NCI-H2196 treated with DMSO at 0.1 percent for 48 hours (cell line): Measurements from ENCODE around the gene PARP16.
"Not testable (repeated sequence)": the region's sequence is repeated elsewhere in the genome, so short reads cannot be mapped to it uniquely, and the experiment has no call there.

ENCODE experiments used
- DNase-seq: peaks from one replicate; lab custom pipeline; 2025; ENCODE audit not compliant: unreplicated experiment; lab: John Stamatoyannopoulos, UW

Gene PARP16

DNA sequence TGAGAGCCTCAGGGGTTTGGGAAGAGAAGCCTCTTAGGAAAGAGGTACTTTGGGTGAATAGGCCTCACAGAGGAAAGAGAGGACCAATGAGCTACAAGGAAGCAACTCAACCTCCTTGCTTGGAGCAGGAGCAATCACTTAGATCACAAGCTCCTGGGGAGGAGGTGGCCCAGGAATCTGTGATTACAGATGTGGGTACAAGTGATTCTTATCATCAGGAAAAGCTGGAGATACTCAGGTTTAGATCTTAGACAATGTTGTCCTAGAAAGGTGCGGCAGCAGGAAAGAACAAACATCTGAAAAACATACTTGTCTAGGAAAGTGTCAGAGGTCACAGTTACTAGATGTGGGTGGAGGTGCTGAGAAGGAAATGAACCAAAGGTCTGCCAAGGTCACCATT lies 8.2 kb downstream of the PARP16 start:
- DNase-seq: no peak

DNA sequence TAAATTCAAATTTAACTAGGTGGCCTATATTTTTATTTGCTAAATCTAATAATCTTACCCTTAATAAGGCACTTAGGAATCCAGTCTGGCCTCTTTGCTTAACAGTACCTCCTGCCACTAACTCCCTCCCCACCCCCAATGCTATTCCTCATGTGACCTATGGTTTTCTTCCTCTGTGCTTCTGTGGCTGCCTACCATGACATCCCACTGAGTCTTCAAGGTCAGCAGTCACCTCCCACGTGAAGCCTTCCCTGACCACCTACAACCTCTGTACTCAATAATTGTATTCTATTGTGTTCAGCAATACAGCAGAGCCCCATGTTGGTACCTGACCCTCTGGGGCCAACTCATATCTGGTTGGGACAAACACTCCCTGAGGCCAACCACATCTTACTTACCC lies 9.7 kb downstream of the PARP16 start:
- DNase-seq: no peak

DNA sequence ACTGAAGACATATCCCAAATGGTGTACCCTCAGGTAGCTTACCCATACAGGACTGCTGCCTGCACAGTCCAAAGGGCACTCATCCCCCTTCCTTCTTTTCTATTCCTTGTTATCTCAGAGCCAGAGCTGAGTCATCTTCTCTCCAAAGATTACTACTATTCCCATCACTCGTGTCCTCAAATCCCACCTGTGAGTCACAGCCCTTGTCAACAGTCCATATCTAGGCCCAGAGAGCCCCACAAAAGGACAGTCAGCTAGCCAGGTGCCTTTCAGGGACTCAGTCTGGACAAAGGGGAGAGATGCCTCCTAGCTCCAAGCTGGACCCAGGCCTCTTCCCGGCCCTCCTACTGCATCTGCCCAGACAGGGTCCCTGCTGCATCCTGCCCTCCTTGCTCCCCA lies 11.0 kb downstream of the PARP16 start:
- DNase-seq: no peak

DNA sequence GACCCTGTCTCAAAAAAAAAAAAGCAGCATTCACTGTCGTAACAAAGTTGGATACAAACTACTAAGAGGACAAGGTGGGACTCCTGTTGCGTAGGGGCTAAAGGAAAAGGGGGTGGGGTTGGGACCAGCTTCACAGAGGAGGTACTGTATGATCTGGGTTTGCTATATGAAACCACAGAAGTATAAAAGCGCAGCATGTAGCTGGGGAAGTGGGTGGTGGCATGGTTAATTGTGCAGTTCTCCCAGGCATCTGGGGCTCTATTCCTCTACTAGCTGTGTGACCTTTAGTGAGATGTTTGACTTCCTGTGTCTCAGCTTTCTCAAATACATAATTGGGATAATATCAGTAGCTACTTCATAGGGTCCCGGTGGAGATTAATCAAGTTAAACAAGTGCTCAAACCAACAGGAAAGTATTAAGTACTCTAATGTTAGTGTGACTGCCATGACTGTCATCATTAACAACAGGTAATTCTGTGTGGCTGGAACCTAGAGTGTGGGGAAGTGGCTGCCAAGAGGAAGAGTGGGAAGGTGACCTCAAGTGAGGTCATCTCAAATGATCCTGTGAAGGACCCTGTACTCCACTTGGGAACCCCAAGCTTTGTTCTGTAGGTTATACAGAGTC lies 11.5 kb downstream of the PARP16 start:
- no peak for DNase-seq

DNA sequence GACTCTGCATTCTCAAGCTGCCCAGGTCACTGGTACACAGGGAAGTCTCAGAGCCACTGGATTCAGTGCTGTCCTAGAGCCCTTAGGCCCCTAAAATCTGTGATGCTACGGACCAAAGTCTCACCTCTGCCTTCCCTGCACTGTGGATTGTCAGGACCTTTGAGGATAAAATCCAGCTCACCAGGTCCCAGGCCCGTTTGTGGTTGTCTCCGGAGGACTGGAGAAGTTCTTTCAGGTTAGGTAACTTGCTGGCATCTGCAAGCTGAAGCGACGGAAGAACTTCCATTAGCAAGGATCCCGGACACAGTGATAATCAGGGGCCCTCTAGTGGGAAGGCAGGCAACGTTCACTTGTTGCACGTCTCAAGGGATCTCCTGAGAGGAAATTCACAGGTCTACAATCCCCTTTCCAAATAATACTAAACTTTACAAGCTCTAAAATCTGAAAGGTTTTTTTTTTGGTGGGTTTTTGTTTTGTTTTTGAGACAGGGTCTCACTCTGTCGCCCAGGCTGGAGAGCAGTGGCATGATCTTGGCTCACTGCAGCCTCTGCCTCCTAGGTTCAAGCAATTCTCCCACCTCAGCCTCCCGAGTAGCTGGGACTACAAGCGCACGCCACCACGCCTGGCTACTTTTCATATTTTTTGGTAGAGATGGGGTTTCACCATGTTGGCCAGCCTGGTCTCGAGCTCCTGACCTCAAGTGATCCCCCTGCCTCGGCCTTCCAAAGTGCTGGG lies 15.7 kb downstream of the PARP16 start:
- not testable (repeated sequence) for DNase-seq

DNA sequence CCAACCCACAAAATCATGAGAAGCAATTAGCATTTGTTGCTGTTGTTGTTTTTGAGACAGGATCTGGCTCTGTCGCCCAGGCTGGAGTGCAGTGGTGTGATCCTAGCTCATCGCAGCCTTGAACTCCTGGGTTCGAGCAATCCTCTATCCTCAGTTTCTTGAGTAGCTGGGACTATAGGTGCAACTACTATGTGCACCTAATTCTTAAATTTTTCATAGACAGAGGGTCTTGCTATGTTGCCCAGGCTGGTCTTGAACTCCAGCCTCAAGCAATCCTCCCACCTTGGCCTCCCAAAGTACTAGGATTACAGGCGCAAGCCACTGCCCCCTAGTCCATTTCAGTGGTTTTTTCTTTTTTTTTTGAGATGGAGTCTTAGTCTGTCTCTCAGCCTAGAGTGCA lies 18.3 kb downstream of the PARP16 start:
- DNase-seq: no peak

DNA sequence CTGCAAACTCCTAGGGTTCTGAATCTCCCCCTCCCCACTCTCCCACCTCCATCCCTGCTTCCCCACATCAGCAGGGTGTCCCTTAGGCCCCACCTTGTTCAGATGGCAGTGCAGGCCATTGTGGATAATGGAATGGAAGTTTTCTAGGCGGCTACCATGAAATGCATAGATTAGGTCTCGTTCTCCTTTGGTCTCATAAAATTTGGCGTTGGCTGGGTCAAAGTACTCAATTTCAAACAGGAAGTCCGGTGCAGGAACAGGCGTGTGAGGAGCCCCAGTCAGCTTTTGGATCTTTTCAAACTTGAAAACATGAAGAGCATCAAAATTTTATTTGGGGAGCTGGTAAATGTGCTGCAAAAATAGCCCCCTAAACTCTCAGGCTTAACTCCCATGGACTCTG lies 20.2 kb downstream of the PARP16 start:
- DNase-seq: no peak

DNA sequence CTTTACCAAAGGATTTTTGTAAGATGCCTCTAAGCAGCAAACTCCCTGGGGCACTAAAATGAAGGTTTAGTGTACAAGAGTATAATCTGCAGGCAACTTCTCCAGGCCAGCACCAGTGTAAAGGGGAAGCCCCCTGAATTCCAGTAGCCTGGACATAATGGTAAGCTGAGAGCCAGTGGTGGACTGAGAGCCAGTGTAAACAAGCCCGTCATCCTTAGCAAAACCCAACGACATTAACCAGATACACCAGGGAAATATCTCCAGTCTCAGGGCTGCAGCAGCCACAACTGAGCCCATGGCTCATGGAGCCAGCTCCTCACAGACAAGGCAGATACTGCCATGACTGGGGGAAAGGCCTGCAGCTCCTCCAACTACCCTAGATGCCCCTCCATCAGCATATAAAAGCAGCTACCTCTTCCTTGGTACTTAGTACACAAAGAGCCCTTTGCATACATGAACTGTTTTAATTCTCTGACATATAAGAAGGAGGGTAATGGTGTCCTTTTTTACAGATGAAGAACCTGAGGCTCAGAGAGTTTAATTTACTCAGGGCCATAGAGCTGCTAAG lies 21.7 kb downstream of the PARP16 start:
- no peak for DNase-seq

DNA sequence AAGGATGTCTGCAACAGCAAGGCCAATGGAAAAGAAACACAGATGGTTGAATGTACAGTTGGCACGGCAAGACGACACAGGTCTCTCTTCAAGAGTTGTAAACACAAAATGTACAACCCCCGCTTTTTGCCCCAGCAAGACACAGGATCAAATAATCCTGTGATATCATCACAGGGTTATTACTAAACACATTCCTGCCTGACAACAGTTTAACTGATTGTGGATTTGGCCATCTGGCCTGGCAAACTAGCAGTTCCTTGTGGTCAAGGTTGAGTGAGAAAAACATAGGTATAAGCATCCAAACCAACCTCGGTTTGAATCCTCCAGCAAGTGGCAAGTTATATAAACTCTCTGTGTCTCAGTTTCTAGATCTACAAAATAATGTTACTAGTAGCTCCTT lies 23.4 kb downstream of the PARP16 start:
- DNase-seq: no peak

DNA sequence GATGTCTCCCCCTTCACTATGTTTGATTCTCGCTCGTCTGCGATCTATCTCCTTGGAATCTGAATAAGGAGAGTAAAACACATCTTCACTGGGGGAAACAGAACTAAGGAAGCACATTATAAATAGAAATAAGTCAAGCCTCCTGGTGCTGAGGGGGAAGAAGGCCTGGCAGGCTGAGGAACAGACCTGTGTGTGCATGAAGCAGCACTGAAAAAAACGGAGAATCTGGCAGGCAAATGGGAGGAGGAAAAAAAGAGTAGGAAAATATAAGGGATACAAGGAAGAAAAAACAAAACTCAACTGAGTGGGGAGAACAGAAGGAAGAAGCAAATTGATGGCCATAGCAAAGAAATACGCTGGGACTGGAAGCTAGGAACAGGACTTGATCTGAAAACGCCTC lies 25.7 kb downstream of the PARP16 start:
- no peak for DNase-seq

DNA sequence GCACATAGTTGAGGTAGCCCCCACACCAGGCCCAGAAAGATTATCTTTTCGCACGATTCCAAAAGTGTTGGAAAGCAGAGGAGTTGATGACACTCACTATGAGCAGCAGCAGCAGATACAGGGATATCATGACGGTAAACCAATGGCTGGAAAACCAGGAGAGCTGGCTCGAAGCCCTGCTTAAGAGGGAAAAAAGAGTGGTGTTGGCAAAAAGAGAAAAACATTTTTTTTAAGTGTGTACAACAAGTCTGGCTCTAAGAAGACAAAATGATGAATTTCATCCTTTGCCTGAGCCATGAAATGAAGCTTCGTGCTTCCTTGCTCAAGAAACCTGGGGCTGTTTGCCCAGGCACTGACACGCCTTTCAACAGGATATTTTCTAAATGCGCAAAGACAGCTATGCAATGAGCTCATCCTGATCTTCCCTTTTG lies 27.3 kb downstream of the PARP16 start:
- no peak for DNase-seq

DNA sequence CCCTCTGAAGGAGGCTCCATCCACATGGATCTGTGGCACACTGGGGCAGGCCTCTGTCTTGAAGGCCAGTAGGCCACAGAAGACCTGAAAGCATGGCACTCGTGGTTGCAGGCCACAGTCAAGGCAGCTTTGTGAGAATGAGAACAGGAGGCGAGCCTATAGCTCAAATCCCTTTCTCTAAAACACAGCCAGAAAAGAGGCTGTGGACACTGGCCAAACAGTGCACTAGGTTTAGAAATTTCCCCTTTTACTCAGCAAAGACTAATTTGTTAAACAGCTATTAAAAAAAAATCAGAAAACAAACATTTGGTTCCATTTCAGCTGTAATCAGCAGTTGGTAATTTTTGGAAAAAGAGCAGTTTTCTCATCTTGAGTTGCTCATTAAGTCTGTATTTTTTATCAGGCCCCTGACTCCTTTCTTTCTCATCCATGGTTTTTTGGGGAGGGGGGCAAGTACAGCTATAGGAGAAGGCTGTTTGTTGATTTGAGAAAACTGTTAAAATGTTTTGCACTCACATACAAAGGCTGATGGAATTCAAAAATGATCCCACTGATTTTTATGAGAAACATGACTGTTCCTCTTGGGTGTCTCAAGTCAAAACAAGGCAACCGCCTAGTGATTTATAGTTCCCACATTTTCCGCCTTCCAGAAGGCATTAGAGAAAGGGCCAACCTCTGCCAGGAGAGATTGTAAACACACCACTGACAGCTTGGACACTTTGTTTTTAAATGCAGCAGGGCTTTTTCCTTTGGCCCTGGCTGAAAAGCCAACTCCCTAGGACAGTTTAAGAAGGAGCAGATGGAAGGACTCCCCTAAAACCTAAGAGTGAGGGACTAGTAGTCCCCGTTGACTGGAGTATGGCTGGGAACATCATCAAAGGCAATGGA lies 28.1 kb downstream of the PARP16 start:
- no peak for DNase-seq

DNA sequence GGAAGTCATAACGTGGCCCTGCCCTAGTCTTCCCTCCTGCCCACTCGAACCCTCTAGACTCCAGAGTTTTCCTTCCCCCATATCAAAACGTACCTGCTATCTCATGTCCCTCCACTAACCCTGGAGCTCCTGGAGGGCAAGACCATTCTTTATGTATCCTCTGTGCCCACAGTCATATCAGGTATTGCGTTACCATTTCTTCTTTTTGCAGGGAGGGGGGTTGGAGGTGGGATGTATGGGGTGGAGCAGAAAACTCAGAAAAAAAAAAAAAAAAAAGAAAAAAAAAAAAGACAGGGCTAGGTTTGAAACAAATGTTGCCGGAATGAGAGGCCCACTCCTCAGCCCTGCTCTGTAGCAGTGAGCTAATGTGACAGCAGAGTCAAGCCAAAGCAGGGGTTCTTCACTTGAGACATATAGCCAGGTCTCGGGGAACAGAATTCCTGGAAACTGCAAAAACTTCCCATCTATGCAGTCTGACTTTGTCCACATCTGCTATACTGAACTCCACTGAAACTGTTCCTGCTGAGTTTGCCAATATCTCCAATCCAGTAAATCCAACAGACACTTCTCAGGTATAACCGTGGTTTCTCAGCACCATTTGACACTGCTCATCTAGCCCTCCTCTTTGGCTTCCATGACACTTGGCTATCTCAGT lies 31.1 kb downstream of the PARP16 start:
- DNase-seq: no peak

DNA sequence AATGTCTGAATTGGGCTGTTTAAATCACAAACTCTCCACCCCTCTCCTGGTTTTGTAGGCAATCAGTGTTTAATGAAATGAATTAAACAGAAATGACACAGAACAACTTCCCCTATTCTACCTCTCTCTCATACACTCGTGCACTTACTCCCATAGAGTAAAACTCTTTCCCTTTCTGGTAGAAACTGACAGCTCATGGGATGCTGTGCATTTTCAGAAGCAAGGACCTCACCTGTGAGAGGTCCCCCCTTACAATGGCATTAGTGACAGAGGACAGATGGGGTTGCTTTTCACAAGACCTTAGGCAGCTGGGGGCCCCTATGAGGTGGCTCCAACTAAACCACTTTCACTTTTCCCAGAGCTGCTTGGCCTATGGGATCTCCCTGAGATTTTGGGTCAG lies 31.9 kb downstream of the PARP16 start:
- DNase-seq: no peak

DNA sequence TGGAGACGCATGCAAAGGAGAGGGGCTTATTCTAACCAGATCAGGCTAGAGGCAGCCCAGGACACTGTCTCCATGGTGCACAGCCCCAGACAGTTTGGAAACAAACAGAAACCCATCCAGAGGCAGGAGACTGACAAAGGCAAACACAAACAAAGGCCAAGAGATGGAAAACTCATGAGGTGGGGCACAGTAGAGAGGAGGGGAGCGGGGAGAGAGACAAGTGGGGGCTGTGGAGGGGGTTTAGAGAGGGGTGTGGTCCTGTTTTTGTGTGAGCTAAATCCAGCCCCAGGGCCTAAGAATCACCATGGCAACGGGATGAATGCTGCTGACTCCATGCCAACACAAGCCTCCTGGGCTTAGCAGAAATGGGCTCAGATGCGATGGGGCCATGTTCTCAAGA lies 32.3 kb downstream of the PARP16 start:
- DNase-seq: no peak

DNA sequence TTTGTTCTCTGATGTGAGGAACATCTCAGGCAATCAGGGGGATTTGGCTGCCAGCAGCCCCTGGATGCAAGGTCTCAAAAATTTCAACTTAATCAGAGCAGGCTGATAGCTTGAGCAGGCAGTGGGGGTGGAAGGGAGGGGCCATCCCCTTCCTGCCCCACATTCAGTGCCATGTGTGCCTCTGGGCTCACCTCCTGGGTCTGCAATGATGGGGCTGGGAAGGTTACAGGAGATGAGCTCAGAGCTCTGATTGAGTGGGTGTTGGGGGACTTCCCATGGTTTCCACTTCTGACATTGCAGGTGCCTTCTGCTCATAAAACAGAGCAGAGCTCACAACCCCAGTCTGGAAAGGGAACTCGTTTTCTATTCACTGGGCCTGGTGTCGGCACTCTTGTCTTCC lies 37.0 kb downstream of the PARP16 start:
- DNase-seq: no peak

DNA sequence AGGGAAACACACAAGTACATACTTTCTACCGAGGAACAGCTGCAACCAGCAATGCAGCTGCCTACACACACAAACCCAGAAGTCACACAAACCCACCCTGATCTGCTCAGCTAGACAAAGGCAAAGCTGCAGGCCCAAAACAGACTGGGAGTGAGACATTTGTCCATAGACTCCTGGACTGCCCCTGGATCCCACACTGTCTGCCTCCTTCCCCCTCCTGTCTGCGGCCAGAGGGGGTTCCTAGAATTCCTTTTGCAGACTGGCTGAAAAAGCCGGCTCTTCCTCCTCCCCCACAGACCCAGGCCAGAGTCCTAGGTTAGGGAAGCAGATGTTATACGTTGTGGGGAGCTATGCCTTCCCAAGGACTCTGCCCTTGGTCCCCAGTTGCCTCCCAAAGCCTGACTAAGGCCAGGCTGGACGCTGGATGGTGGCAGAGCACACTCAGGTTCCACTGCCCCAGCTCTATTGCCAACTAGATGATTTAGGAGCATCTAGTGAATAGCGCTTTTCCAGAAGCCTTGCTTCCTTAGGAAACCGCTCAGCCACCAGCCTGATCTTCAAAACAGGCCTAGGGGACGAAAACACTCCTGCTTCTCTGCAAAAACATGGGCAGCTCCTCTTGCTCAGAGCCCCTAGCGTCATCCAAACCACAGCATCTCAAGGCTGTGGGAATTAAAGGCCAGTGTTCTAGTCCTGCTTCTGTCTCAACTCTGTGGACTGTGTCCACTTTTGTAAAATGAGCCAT lies 38.0 kb downstream of the PARP16 start:
- no peak for DNase-seq

DNA sequence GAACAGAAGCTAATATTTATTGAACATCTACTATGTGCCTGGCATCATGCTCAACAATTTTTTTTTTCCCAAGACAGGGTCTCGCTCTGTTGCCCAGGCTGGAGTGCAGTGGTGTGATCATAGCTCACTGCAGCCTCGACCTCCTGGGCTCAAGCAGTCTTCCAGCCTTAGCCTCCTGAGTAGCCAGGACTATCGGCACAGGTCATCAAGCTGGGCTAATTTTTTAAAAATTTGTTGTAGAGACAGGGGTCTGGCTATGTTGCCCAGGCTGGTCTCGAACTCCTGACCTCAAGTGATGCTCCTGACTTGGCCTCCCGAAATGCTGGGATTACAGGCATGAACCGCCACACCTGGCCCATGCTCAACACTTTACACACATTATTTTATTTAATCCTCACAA lies 39.7 kb downstream of the PARP16 start:
- DNase-seq: no peak

DNA sequence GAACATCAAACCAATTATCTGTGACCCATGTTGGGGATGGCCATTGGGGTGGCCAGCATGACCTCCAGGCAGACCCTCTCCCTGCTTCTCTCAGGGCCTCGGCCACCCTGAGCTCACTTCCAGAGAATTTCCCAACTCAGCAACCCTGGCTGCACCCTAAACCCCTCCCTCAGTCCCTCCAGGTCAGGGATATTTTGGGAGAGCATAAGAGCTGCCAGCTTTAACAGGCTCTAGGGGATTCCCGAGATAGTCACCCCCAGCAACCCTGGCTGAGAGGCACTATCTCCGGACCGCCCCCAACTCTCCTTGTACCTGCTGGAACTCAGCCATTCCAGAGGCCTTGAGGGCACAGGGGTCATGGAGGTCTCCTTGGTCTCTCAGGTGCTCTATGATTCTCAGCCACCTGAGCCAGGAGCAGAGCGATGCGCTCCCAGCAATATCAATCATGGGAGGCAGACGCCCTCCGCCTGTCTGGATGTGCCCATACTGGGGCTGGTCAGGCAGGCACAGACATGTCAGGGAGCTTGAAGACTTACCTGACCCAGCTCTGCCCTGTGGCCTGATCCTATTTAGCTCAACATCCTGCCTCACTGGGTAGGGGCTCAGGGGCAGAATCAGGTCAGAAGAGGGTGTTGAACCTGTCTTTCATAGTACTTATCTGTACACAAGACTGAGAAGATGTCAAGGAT lies 40.5 kb downstream of the PARP16 start:
- DNase-seq: no peak
